ENCODE measurements around the gene HM13. TPM values are rescaled to one million over a fixed set of nuclear protein-coding genes. Genes with fewer than 3 reads are reported as not detected.
A peak's percentile ranks its signal among the peaks of the same experiment; 100 is the strongest.

The HM13 gene
- total and polyA plus RNA-seq, 9 of the 15 experiments (the other 6 are each of a cell fraction or from before 2014, with no cell fraction given): 7.7 to 136 (median 74.5) TPM

DNA sequence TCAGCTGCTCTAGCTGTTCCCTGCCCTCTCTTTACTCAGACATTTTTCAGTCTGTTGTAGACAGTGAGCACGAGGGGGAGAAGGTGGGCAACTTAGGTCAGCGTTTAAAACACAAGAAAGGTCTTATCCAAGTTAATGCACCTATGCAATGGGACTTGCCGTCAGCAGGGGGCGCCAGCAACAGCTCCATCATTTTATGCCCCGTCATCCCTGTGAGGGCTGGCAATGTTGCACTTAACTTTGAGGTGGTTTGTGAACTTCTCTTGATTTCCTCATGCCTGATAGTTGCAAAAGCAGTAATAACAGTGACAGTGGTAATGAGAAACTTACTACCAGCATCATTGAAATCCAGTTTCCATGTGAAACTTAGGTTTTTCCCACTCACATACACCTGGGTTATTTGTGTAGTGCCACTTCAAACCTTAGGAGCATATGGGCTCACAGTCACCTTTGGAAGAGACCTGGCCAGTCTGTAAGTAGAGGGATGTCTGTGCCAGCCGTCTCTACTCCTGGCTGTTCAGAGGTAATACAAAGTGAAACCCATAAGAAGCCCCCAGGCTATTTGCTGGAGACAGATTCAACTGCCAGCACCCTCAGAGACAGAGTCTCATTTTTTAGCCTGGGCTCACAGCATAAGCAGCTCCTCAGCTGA is 46.0 kb downstream of the HM13 start (continued):
- TF ChIP-seq HMGXB4 (CRISPR knock-in tag; IDR thresholded peaks at IDR 0.05): 0 out of 2 replicates have a peak, but pooled peaks have one; percentile 6
- no peak for TF ChIP-seq ZNF184 (CRISPR knock-in tag; IDR thresholded peaks at IDR 0.05)

DNA sequence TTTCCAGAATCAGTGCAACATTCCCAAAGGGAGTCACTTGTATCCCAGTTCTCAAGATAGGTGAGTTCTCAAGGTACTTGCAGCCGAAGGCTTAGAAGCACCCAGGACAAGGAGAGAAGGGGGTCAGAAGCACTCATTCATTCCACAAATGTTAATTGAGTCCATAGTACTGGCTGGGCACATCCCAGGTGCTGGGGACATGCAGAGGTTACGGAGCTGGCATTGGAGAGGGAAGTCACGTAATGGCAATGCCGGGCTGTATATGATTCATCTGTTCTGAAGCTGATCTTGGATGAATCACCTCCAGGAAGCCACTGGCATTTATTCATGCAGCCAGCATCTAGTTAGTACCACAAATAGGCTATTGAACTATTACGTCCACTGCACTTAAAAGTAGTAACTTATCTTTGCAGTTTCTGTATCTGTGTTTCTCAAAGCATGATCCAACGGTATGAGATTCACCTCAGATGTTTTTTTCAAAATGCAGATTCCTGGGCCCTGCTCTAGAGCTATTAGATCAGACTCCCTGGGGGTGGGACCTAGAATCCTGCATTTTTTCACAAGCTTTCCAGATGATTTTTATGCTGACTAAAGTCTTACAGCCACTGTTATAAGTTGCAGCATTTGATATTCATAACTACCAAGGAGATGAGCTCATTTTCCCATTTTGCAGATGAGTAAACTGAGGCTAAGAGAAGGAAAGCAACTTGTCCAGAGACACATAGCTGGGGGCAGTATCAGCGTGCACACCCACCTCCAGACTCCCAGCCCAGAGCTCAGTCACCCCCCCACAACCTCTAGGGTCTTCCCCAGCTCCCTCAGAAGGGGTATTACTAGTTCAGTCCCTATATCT is 46.7 kb downstream of the HM13 start:
- ATAC-seq (no peak), FAIRE-seq (no peak), DNase-seq (ENCODE audit: extremely low read depth in 1 of 4, low spot score in 3 of 4) (no peak)
- H3K4me3 ChIP-seq: no peak overlapping the region
- peaks cover 9 to 23% of the 10 kb centered on the region in 2 experiments; a peak in 4 of 5 replicates for H3K4me1 ChIP-seq (replicated peaks in 1 of 2; ENCODE audit: control insufficient read depth in 2 of 2, insufficient read depth in 2 of 2, low read length in 2 of 2)
- H3K9me3 ChIP-seq (replicated peaks; ENCODE audit: control insufficient read depth, insufficient read depth, low read depth, low read length): no peaks in the 10 kb centered on the region
- ChIA-PET POLR2A (interaction anchor here (0.6 to 8.8 kb wide), 11 partner anchors 8 to 440 kb away, joined by 3 to 89 read pairs (median 5); partner anchors contain the start of gene ID1), CTCF (ENCODE audit: low intra/inter-chr PET ratio) (interaction anchor here (12.8 kb wide), 1 partner anchor 51 kb away, joined by 304 read pairs; no protein-coding TSS in a partner anchor)
- H4K20me1 ChIP-seq (replicated peaks; ENCODE audit: control insufficient read depth, insufficient read depth, low read length): 0 out of 2 replicates have a peak, but pooled peaks cover 5% of the 10 kb centered on the region
- no peak overlapping the region for H3K4me2 ChIP-seq (ENCODE audit: insufficient read depth, low read length)
- peak; percentile 44 to 45; a peak in 3 of 4 replicates for TF ChIP-seq KDM1A (IDR thresholded peaks at IDR 0.05)
- no peak for TF ChIP-seq VEZF1 (CRISPR knock-in tag; IDR thresholded peaks at IDR 0.05)
- peak; percentile 69 for TF ChIP-seq BCOR (IDR thresholded peaks at IDR 0.05)
- peak; percentile 32; the same call in 1 of the 2 replicates for TF ChIP-seq ZNF316 (IDR thresholded peaks at IDR 0.05)
- TF ChIP-seq RBM25 (IDR thresholded peaks at IDR 0.05; ENCODE audit: low read depth, low read length, severe bottlenecking): peak; percentile 82
- BruUV-seq (replicated peaks): no TSS peak
- intact Hi-C loops (cut with micrococcal nuclease) (loop anchor here (1.0 to 5.0 kb wide), 4 partner anchors 52 to 276 kb away; partner anchors contain the start of gene BCL2L1), in situ Hi-C loops (cut with MboI) (loop anchor here (5.0 kb wide), 1 partner anchor 51 kb away; no protein-coding TSS in a partner anchor)
- H3K27ac ChIP-seq (ENCODE audit: extremely low read depth, low read depth, low read length): peak overlapping the region; percentile 57; the same call in 2 of the 3 replicates
- WGBS (ENCODE audit: insufficient coverage, low coverage, missing lambda C conversion rate): 84% methylated on average over 7 of the region's 7 CpGs
- H3K36me3 ChIP-seq (ENCODE audit: control insufficient read depth, insufficient read depth, low read length): peaks cover 74% of the 10 kb centered on the region
- peaks cover 3% of the 10 kb centered on the region for H3K9me1 ChIP-seq (ENCODE audit: control insufficient read depth, insufficient read depth, low read length)
- H3K9ac ChIP-seq (ENCODE audit: insufficient read depth in 1 of 2, low read depth in 2 of 2, low read length in 2 of 2): peak overlapping the region in 1 of 2 experiments; percentile 10; a peak in 1 of 4 replicates
- H2AFZ ChIP-seq (ENCODE audit: low read depth, low read length): no peak overlapping the region
- H3K27me3 ChIP-seq (ENCODE audit: control insufficient read depth in 2 of 2, insufficient read depth in 2 of 2, low read length in 2 of 2): no peaks in the 10 kb centered on the region
- no peaks in the 10 kb centered on the region; the same call in 2 of the 3 replicates for H3K79me2 ChIP-seq (ENCODE audit: control insufficient read depth, insufficient read depth, low read length)
